Inflammatory macrophage (primary cell): Measurements from ENCODE around the gene GALE.

Experiments used
- DNase-seq, 2 donors: peaks; one replicate each; pipeline ENCODE4 v3.0.0-alpha.2; 2020 to 2022

The GALE gene

DNA sequence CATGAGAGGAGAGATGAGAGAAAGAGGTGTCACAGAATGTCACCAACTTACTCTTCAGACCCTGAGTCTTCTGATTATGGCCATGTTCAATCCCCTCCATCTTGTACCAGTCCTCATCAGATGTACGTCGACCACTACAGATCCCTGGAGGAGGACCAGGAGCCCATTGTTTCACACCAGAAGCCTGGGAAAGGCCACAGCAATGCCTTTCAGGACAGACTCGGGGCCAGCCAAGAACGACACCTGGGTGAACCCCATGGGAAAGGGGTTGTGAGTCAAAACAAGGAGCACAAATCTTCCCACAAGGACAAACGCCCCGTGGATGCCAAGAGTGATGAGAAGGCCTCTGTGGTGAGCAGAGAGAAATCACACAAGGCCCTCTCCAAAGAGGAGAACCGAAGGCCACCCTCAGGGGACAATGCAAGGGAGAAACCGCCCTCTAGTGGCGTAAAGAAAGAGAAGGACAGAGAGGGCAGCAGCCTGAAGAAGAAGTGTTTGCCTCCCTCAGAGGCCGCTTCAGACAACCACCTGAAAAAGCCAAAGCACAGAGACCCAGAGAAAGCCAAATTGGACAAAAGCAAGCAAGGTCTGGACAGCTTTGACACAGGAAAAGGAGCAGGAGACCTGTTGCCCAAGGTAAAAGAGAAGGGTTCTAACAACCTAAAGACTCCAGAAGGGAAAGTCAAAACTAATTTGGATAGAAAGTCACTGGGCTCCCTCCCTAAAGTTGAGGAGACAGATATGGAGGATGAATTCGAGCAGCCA lies 49.3 kb downstream of the GALE start:
- peak; percentile 49 to 64 for DNase-seq

DNA sequence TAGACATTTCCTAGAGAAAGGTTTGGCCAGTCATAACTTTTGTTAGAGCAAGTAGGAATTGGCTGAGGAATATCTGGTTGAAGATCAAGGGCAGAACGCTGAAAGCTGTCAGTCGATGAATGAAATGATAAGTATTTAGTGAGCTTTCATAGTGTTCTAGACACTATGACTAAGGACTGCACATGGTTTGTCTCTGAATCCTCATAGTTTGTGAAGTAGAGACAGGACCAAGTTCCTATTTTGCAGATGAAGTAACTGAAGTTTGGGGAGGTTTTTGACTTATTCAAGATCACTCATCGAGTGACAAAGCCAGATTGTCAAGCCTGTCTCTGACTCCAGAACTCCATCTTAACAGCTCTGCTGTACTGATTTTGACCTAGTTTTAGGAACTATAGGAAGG lies 52.5 kb downstream of the GALE start:
- peak; percentile 26 to 43 for DNase-seq
